Stimulated activated CD8-positive, alpha-beta memory T cell treated with anti-CD3 and anti-CD28 coated beads, Interleukin-4, amount 100 ng/mL, for 1 hour (primary cell): ENCODE measurements around the gene KDM5D.

Experiments
- DNase-seq, 2 donors: peaks; one replicate each; pipeline ENCODE4 v3.0.0-alpha.2; 2020; ENCODE audit warnings: low read depth in 2 of 2, low spot score in 1 of 2

KDM5D gene

DNA sequence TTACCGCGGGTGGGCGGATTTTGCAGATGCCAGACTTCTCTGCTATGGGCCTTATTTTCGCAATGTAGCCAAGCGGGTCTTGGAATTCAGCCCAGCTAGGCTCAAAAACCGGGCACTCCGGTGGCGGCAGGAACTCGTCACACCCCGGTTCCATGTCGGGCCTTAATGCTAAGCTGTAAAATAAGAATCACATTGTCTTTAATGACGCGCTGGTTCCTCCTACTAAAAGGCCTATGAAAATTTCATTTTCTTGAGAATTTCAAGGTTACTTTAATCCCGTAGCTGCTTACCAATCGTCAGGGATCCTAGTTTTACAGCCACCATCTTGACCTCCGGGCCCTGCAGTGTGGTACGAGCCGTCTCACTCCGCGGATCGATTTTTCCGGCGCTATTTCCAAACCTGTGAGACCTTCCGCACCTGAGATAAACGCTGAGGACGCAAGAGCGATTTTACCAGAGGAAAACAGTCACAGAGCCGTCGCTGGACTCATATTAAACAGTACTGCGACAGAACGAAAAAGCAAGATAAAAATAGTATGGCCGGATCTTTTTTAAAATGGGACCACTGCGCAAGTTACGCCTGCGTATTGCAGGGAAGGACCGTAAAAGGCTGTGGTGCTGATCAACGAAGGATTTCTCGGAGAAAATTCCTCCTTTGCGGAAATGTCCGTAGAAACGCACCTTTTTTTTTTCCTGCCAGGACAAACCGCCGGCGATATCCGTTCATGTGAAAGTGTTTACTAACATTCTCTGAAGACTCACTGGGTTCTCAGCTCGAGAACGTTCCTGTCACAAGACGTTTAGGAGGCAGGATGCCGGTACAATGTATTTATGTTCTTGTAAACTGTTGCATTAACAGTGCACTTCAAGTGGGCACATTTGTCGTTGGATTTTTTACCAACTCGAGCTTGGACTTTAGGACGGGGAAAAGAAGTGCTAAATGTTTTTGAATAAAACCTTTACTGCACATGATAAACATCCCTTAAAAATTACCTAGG lies at the start of gene KDM5D:
KDM5D (minus strand) TSS at position 346 of the 998 bp plus-strand sequence; CDS start at position 154, 192 bp downstream.
- DNase-seq, result peak in 1 of 2 donors; percentile 32

GRCh38 chrY:19768375-19768774 lies 23.8 kb upstream of the KDM5D start:
- no peak for DNase-seq

- DNase-seq, result no peak
Observed at GRCh38 chrY:19743331-19743730, 1.2 kb downstream of the KDM5D start.

- DNase-seq, result no peak
Observed at GRCh38 chrY:19742153-19742552, 2.4 kb downstream of the KDM5D start.

- DNase-seq, result no peak
Observed at GRCh38 chrY:19734425-19734824, 10.1 kb downstream of the KDM5D start.

DNA sequence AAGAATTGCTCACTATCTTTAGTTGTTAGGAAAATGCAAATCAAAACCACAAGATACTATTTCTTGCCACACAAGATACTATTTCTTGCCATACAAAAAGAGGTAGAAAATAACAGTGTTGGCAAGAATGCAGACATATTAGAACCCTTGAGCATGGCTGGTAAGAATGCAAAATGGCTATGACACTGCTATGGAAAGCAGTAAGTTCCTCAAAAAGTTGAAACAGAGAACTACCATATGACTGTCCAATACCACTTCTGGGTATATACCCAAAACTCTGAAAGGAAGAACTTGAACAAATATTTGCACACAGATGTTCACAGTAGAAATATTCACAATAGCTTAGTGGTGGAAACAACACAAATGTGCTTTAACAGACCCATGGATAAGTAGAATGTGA lies 26.6 kb downstream of the KDM5D start:
- DNase-seq, result no peak

GRCh38 chrY:19717146-19717545 lies 27.4 kb downstream of the KDM5D start:
- DNase-seq, result no peak

DNA sequence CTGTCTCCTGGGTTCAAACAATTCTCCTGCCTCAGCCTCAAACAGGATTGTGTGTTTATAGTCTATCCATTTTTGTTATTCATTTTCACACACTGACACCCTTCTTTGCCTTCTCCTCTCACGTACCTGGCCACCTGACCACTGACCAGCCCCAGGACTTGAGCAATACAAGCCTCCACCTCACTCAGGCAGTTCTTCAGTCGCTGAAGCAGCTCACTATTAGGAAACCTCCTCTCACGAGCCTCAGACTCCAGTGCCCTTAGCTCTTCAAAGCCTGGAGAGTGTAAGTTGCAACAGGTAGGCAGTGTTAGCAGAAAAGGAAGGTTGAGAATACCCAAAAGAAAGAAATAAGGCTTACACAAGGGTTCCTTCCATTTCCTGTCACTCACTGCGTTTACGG lies 29.3 kb downstream of the KDM5D start:
- DNase-seq, result no peak

DNA sequence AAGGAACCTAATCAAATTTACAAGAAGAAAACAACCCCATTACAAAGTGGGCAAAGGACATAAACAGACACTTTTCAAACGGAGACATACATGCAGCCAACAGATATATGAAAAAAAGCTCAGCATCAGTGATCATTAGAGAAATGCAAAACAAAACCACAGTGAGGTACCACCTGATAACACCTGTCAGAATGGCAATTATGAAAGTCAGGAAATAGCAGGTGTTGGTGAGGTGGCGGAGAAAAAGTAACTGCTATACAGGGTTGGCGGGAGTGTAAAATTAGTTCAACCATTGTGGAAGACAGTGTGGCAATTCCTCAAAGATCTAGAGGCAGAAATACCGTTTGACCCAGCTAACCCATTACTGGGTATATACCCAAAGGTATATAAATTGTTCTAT lies 31.1 kb downstream of the KDM5D start:
- DNase-seq, result no peak

DNA sequence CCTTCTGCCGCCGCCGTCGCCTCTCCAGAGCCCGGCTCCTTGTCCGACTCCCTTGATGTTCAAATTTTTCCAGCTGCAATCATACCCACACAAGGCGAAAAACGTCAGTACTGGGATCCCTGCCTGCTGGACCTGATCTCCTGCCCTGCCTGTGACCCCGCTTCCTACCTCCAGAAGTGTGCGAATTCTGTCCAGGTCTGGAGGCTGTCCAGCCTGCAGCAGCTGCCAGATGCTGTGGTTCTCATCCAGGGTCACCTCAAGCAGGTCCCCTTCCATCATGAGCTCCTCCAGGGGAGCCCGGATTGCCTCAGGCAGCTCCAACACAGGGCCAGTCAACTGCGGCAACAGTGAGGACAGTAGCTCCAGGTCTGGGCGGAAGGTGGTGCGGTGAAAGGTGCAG lies 38.3 kb downstream of the KDM5D start:
- DNase-seq, result no peak

- DNase-seq, result no peak
Observed at GRCh38 chrY:19698495-19698894, 46.0 kb downstream of the KDM5D start.

DNA sequence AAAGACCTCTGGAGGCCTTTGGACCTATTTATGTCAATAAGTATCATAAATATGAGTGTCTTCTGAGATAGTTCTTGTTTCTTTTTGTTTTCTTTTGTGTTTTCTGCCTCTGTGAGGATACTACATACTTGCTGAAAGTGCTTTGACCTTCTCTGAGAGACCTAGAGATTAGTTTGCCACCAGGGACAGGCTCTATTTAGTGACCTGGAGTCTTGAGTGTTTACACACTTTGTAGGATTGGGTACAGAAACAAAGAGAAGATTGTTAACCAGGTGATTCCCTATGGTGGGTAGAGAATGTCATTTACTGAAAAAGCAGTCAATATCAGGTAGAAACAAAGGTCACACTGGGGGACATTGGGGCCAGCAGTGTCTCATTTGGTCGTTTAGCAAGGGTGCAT lies 63.7 kb downstream of the KDM5D start:
- DNase-seq, result no peak
